ENCODE measurements around the gene APLP2.
"Not testable (repeated sequence)": the region's sequence is repeated elsewhere in the genome, so short reads cannot be mapped to it uniquely, and the experiment has no call there.

DNA sequence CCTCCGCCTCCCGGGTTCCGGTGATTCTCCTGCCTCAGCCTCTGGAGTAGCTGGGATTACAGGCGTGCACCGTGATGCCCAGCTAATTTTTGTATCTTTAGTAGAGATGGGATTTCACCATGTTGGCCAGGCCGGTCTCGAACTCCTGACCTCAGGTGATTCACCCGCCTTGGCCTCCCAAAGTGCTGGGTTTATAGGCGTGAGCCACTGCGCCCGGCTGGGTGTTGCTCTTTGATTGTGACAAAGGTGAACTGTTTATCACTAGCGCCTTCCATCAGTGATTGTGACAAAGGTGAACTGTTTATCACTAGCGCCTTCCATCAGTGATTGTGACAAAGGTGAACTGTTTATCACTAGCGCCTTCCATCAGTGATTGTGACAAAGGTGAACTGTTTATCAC, 123.9 kb downstream of the APLP2 start:
- TF ChIP-seq, protein P1, sequence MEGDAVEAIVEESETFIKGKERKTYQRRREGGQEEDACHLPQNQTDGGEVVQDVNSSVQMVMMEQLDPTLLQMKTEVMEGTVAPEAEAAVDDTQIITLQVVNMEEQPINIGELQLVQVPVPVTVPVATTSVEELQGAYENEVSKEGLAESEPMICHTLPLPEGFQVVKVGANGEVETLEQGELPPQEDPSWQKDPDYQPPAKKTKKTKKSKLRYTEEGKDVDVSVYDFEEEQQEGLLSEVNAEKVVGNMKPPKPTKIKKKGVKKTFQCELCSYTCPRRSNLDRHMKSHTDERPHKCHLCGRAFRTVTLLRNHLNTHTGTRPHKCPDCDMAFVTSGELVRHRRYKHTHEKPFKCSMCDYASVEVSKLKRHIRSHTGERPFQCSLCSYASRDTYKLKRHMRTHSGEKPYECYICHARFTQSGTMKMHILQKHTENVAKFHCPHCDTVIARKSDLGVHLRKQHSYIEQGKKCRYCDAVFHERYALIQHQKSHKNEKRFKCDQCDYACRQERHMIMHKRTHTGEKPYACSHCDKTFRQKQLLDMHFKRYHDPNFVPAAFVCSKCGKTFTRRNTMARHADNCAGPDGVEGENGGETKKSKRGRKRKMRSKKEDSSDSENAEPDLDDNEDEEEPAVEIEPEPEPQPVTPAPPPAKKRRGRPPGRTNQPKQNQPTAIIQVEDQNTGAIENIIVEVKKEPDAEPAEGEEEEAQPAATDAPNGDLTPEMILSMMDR (conservative IDR thresholded peaks at IDR 0.05 in 1 of 2, IDR thresholded peaks at IDR 0.05 in 1 of 2; ENCODE audit: extremely low read depth in 1 of 2, insufficient read depth in 1 of 2, low read depth in 1 of 2, low read length in 2 of 2) = not testable (repeated sequence)
- not testable (repeated sequence) for TF ChIP-seq EZH2 (IDR thresholded peaks at IDR 0.05; ENCODE audit: borderline replicate concordance, low read length)

Measured in mammary epithelial cell (primary cell).